ENCODE data around the gene LRP1B.
"Not testable (repeated sequence)": the region's sequence is repeated elsewhere in the genome, so short reads cannot be mapped to it uniquely, and the experiment has no call there.

Gene LRP1B

DNA sequence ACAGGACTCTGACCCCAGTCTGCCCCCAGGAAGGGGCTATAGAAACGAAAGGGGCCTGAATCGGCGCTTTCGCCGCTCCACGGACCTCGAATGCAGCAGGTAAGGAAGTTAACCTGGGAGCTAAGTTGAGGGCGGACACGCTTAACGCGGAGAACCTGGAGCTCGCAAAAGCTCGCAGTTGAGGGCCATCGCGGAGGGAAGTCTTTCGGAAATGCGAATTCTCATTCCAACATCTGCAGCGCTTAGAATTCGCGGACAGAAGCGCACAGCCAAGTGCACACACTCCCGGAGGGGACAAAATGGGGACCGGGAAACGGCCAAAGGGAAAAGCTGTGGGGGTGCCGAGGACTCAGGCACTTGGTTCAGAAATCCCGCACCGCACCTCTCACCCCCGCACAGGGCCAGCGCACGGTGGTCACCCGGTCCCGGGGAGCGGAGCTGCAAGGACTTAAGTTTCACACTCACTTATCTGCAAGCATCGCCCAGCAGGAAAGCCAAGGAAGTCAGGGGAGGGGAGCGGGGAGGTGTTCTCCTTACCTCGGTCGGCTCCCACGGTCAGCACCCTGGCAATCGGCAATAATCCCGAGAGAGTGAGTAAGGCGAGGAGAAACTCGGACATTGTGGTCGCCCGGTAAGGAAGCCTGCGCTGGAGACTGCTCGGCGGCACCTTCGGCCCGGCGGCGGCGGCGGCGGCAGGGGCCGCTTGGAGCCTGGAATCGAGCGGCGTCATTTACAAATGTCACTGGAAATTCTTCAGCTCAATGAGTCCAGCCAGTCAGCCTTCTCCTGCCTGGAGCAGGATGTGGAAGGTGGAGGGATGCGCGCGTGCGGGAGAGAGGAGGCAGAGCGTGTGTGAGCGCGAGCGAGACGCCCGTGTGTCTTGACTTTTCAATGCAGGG is 456 bp downstream of the LRP1B start:
- no peak overlapping the region for H3K4me3 Mint-ChIP-seq
- peaks cover 10% of the 10 kb centered on the region for H3K9me3 Mint-ChIP-seq
- H3K4me1 Mint-ChIP-seq, result peaks cover 5% of the 10 kb centered on the region
- peaks cover 21% of the 10 kb centered on the region for H3K27me3 Mint-ChIP-seq
- no peaks in the 10 kb centered on the region for H3K36me3 Mint-ChIP-seq
- H3K27ac Mint-ChIP-seq, result no peak overlapping the region

DNA sequence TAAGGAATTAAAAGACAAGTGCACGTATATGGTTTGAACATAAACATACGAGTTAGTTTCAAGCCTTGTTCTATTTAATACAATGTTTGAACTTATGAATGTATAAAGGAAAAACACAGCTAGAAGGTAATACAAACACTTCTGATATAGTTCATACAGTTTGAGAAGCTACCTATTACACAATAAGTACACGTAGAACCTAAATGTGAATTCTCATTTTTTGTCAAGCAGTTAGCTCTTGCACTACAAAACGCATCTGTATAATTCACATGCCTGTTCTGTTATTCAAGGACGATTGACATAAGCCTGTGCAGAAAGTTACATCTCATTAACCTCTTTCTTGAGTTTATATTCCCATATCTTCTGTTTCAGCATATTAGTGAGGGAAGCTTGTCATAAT is 2.7 kb downstream of the LRP1B start:
- H3K9me3 Mint-ChIP-seq, result peaks cover 16% of the 10 kb centered on the region
- no peaks in the 10 kb centered on the region for H3K36me3 Mint-ChIP-seq
- peaks cover 21% of the 10 kb centered on the region for H3K27me3 Mint-ChIP-seq
- no peak overlapping the region for H3K27ac Mint-ChIP-seq
- no peak overlapping the region for H3K4me3 Mint-ChIP-seq
- H3K4me1 Mint-ChIP-seq, result peaks cover 5% of the 10 kb centered on the region

DNA sequence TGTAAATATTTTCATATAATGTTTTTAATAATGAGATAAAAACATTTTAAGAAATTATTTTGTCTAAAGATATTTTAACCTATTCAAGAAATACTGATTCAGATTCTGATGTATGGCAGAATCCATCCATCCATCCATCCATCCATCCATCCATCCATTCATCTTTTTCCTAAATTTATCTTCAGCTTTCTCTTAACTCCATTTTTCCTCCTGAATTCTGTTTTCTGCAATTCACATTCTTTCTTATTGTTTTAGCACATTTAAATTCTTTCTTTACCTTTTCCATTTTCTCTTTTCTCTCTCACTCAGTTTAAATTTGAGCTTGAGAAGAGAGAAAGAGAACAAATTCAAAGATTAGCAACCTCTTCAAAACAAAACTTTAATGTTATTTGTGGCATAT is 3.6 kb downstream of the LRP1B start:
- Mint-ChIP-seq H3K4me1 (peaks cover 5% of the 10 kb centered on the region), H3K27me3 (peaks cover 16% of the 10 kb centered on the region), H3K27ac (no peak overlapping the region), H3K4me3 (no peak overlapping the region), H3K9me3 (peaks cover 16% of the 10 kb centered on the region), H3K36me3 (no peaks in the 10 kb centered on the region)

DNA sequence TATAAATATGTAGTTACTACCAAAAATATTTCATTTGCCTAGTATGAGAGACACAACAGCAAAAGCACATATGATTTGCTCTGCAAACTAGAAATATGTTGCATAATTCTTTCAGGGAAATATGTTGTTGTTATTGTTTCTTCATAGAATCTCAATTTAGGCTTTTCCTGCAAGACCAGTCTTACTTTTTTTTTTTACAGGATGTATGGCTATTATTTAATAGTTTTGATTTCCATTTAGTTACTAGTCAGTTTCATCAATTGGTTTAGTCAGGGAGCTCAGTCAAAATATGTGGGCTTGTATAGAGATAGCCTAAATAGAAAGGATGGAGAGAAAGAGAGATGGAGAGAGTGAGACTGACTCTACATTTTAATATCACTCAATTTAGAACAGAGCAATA is 6.1 kb downstream of the LRP1B start:
- no peak overlapping the region for H3K4me3 Mint-ChIP-seq
- peaks cover 4% of the 10 kb centered on the region for H3K27me3 Mint-ChIP-seq
- no peak overlapping the region for H3K27ac Mint-ChIP-seq
- no peaks in the 10 kb centered on the region for H3K36me3 Mint-ChIP-seq
- H3K4me1 Mint-ChIP-seq, result no peaks in the 10 kb centered on the region
- peaks cover 23% of the 10 kb centered on the region for H3K9me3 Mint-ChIP-seq

DNA sequence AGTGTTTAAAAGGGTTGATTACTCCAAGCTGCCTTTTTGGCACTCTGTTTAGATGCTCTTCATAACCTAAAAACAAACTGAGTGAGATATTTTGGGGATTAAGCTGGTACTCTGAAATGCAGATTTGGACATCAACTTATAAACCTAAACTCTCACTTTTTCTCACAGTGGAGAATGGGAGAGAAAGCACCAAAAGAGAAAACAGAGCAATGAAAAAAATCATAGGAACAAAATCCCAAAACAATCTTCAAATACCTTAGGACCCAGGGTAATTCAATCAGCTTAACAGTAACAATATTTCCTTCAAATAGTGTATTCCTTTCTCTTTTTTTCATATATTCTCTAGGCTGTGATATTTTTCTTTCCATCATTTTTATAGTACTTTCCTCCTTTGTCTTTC is 11.5 kb downstream of the LRP1B start:
- no peak overlapping the region for H3K4me3 Mint-ChIP-seq
- H3K9me3 Mint-ChIP-seq, result peaks cover 11% of the 10 kb centered on the region
- H3K36me3 Mint-ChIP-seq, result no peaks in the 10 kb centered on the region
- H3K27ac Mint-ChIP-seq, result no peak overlapping the region
- H3K27me3 Mint-ChIP-seq, result no peaks in the 10 kb centered on the region
- no peaks in the 10 kb centered on the region for H3K4me1 Mint-ChIP-seq

DNA sequence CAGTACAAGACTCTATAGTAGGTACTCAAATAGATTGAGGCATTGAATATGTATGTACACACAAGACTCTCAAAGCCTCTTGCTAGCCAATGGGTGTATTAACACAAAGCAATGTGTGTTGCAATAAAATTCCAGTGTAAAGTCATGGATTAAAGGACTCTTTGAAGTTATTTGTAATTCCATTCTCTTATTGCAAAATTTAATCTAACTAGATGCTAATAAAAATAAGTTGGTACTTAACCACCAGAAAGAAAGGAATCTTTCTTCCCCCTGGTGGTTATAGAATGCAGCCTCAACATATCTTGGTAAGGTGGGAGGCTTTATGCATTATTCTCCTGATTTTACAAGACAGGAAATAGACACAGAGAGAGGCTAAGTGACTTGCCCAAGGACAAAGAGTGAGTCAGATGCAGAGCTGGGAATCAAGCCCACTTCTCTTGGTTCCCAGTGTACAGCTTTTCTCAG is 18.0 kb downstream of the LRP1B start:
- Mint-ChIP-seq H3K27ac (no peak overlapping the region), H3K4me3 (no peak overlapping the region), H3K36me3 (no peaks in the 10 kb centered on the region), H3K4me1 (no peaks in the 10 kb centered on the region), H3K9me3 (peaks cover 5% of the 10 kb centered on the region), H3K27me3 (no peaks in the 10 kb centered on the region)

DNA sequence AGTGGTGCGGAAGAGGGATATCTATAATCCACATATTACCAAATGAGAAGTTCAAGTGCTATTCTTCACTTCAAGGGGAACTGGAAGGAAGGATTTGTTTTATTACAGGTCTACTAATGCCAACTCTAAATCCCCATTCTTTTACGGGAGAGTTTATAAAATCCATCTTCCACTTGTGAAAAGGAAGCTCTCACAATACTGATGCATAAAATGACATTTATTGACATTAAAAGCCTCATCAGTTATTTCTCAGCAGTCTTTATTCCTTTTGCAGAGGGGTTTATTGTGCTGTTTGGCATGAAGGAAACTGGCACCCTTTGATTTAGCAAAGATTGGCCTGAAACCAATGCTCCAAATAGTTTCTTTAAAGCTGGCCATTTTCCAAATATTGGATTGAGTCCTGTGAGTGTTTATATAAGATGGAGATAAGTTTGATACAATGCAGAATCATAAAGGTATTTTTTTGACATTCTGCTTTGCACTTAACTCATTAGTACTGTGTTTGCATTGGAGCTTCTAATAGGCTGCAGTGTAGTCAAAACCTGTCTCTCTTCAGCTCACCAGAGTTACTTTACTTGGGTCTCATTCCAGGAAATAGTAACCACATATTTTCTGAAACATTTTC is 26.6 kb downstream of the LRP1B start:
- Mint-ChIP-seq H3K4me1 (no peaks in the 10 kb centered on the region), H3K9me3 (no peaks in the 10 kb centered on the region), H3K36me3 (no peaks in the 10 kb centered on the region), H3K4me3 (no peak overlapping the region), H3K27me3 (no peaks in the 10 kb centered on the region), H3K27ac (no peak overlapping the region)

DNA sequence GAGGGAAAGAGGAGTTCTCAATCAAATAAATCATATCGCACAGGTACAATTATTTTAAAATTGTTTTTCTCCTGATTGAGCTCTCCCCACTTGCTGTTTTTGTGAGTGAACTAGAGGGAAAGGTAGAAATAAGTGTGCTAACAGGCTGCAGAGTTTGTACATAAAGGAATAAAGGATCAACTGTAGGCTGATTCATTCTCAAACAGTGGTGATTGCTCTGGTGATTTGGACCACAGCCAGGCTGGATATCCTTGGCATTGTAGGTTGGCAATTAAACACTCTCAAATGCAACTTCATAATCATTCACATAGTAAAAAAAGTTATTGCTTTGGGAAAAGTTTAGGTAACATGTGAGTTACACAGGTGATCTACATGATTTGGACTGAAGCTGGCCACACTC is 29.8 kb downstream of the LRP1B start:
- no peak overlapping the region for H3K4me3 Mint-ChIP-seq
- no peaks in the 10 kb centered on the region for H3K27me3 Mint-ChIP-seq
- H3K4me1 Mint-ChIP-seq, result no peaks in the 10 kb centered on the region
- no peak overlapping the region for H3K27ac Mint-ChIP-seq
- peaks cover 4% of the 10 kb centered on the region for H3K9me3 Mint-ChIP-seq
- no peaks in the 10 kb centered on the region for H3K36me3 Mint-ChIP-seq

DNA sequence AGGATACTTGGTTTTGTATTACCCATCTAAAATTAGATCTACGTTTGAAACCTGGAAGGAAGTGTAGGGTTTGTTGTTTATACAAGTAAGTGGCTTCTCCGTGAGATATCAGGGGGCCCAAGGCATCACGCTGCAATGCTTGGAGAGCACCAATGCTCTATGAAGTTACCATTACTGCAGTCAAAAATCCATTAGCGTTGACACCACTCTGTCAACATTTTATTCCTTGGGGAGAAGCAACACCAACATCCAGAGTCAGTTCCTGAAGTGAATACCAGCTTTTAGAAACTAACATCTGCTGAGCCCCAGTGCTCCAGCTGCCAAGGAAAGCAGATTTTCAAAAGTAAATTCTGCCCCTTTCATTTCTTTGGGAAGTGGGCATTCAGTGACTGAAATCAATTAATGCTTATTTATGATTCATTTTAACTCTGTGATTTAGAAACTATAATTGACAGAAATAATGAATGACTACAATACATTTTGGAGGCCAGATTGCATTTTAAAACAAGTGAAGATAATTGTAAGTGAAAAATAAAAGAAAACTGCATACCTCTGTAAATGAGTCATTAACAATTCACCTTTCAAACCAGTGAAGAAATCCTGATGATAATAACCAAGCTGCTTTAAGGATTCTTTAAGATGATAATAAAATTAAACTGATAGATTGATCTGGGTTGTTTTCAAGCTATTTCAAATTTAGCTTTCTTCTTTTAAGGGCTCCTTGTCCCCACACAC is 30.5 kb downstream of the LRP1B start:
- Mint-ChIP-seq H3K36me3 (no peaks in the 10 kb centered on the region), H3K27me3 (no peaks in the 10 kb centered on the region), H3K27ac (no peak overlapping the region), H3K9me3 (peaks cover 4% of the 10 kb centered on the region), H3K4me3 (no peak overlapping the region), H3K4me1 (no peaks in the 10 kb centered on the region)

DNA sequence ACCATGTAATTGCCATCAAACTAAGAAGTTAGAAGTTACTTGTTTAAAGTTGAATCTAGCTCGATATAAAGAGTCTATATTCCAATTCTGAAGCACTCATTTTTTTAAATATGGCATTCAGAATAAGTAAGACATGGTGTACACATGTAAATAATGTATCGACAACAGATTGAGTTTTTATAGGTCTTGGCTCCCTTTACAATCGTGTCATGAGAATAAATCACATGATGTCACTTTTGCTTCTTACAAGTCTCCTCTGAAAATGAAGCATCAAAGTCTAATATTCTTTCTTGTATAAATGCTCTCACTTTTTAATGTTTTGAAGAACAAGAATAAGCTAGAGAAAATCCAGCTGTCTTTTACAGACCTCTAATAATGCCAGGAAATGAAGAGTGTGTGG is 33.1 kb downstream of the LRP1B start:
- H3K36me3 Mint-ChIP-seq, result no peaks in the 10 kb centered on the region
- H3K9me3 Mint-ChIP-seq, result peaks cover 4% of the 10 kb centered on the region
- H3K27me3 Mint-ChIP-seq, result no peaks in the 10 kb centered on the region
- no peak overlapping the region for H3K27ac Mint-ChIP-seq
- no peaks in the 10 kb centered on the region for H3K4me1 Mint-ChIP-seq
- H3K4me3 Mint-ChIP-seq, result no peak overlapping the region

DNA sequence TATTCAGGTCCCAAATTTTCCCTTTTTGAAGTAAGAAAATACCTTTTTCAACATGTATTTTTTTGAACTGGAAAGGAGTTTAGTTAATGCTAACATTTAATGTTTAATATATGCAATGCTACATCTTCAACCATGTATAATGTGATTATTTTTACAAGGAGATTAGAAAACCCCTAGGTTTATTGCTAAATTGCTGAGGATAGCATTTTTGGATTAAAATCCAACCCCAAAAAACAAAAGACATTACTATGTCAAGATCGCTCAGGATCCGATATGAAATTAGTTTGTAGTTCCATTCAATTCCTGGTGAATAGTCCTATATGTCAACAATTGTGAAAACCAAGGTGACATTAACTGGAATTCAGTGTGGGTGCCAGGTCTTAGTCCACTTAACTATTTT is 35.2 kb downstream of the LRP1B start:
- Mint-ChIP-seq H3K27ac (no peak overlapping the region), H3K4me1 (no peaks in the 10 kb centered on the region), H3K36me3 (no peaks in the 10 kb centered on the region), H3K27me3 (no peaks in the 10 kb centered on the region), H3K9me3 (peaks cover 4% of the 10 kb centered on the region), H3K4me3 (no peak overlapping the region)

DNA sequence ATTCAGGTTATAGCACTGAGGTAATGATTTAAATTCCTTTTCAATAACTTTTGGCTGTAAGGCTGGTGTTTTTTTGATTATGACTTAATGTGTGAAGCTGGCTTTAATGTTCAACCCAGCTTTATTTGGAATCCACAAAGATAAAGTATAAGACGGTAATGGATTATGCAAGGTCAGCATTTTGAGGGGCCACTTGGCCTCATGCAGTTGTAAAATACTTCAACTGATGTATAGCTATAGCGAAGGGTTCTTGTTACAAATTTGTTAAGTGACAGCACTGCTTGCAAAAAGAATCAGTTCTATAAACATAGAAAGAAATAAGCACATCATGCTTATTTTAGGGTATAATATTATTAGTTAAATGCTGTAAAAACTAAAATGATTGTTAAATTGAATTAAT is 36.6 kb downstream of the LRP1B start:
- Mint-ChIP-seq H3K4me1 (no peaks in the 10 kb centered on the region), H3K36me3 (no peaks in the 10 kb centered on the region), H3K27ac (no peak overlapping the region), H3K4me3 (no peak overlapping the region), H3K27me3 (no peaks in the 10 kb centered on the region), H3K9me3 (peaks cover 8% of the 10 kb centered on the region)

DNA sequence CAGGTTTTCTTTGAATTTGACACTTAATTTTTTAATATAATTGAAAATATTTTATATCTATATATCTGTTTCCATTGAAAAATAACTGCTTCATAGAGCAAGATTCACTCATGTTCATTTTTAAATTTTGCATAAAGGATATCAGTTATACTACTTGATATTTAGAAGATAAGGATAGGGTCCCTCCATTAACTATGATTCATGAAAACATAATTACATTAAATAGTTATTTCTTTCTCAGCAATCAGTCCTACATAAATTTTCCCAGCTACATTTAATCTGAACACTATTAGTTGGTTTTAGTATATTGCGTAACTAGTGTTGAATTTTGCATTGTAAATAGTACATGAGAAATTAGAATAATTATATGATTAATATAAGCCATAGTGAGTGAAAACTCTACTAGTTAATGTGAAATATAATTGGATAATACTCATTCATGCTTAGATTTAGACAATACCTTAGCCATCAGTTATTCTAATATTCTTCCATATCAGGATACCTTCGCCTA is 42.7 kb downstream of the LRP1B start:
- Mint-ChIP-seq H3K4me3 (no peak overlapping the region), H3K4me1 (no peaks in the 10 kb centered on the region), H3K9me3 (peaks cover 5% of the 10 kb centered on the region), H3K27ac (no peak overlapping the region), H3K36me3 (no peaks in the 10 kb centered on the region), H3K27me3 (no peaks in the 10 kb centered on the region)

DNA sequence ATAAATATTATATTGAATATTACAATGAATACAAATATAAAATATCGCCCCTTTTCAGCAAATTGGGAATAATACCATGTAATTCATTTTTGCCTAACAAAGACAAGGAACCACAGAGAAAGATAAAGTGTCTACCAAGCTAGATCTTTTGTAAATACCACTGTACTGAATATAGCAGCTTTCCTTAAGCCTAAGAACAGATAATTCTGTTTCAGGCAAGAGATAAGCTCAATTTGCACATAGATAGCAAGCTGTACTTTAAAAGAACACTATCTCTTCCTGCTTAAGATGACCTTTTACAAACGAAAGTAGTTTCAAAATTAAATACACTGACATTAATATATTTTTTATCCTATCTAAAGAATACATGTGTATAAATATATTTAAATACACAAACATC is 43.2 kb downstream of the LRP1B start:
- not testable (repeated sequence) for H3K27ac Mint-ChIP-seq, H3K4me3 Mint-ChIP-seq, H3K36me3 Mint-ChIP-seq, H3K9me3 Mint-ChIP-seq, H3K4me1 Mint-ChIP-seq, H3K27me3 Mint-ChIP-seq

DNA sequence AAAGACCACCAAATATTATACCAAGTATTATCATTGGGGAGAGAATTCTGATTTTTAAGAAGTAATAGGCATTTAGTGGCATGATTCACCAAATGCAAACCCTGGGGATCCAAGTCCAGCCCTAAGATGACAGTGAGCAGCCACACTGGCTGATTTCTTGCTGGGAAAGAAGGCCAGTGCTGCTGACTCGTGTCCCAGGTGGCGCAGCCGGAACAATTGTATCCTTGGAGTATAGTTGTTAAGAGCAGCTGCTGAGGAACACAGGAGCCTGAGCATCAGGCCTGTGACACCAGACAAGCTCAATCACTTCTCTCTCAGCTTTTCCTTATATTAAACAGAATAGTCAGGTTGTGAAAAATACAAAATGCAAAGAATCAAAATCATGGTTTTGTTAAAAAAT is 48.4 kb downstream of the LRP1B start:
- no peaks in the 10 kb centered on the region for H3K27me3 Mint-ChIP-seq
- H3K27ac Mint-ChIP-seq, result no peak overlapping the region
- H3K4me1 Mint-ChIP-seq, result no peaks in the 10 kb centered on the region
- no peaks in the 10 kb centered on the region for H3K9me3 Mint-ChIP-seq
- H3K36me3 Mint-ChIP-seq, result no peaks in the 10 kb centered on the region
- no peak overlapping the region for H3K4me3 Mint-ChIP-seq

DNA sequence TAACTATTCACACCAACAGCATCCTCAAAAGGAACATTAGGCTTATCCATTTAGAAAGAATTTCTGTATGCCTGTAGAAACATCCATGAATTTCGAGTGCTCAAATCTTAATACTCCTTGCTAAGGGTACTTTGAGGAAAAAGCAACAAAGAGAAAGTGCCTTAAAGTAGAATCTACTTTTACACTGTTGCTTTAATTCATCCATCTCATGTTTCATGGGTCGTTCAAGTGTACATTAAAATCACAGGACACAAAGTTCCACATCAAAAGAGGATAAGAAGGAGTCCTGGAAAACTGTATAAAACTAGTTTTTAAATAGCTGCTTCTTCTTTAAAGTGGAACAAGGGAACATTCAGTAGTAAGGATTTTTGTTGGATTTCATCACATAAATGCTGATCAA is 54.5 kb downstream of the LRP1B start:
- no peaks in the 10 kb centered on the region for H3K27me3 Mint-ChIP-seq
- no peaks in the 10 kb centered on the region for H3K36me3 Mint-ChIP-seq
- H3K4me1 Mint-ChIP-seq, result no peaks in the 10 kb centered on the region
- no peak overlapping the region for H3K4me3 Mint-ChIP-seq
- no peak overlapping the region for H3K27ac Mint-ChIP-seq
- H3K9me3 Mint-ChIP-seq, result peaks cover 8% of the 10 kb centered on the region
